Right renal pelvis (tissue), 4 donors: ENCODE results near the gene LDLRAP1. TPM values are rescaled to one million over a fixed set of nuclear protein-coding genes. Genes with fewer than 3 reads are reported as not detected.

Experiments used
- DNase-seq, 4 donors: peaks; one replicate each; pipeline ENCODE4 v3.0.0-alpha.2; 2013; ENCODE audit warnings: low read depth in 4 of 4, low spot score in 3 of 4, missing footprints in 1 of 4
- polyA plus RNA-seq, 4 donors: library from polyadenylated mRNA; unstranded; fragments of 120-200 nt; gene quantifications; one replicate each; pipeline ENCODE4 v1.2.1, GENCODE V29; 2013; ENCODE audit not compliant: insufficient read length in 4 of 4

The LDLRAP1 gene
- polyA plus RNA-seq, 4 donors, result 13.2 to 14.7 (median 14.0) TPM

DNA sequence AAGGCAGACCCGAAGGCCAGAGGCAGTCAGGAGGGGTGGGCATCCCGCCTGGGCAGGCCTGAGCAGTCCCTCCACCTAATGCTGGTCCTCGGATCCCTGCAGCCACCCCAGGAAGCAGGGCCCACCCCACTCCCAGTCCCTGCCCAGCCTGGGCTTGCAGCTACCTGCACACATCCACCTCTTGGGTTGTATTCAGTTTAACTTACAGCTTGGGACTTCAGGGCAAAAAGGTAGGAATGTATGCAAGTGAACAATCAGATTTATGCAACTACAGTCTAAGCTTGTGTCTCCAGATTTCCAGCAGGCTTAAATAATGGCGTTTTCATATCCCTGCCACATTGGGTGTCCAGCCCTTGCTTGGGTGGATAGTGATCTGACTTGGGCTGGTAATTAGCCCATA is 17.4 kb downstream of the LDLRAP1 start:
- no peak for DNase-seq

DNA sequence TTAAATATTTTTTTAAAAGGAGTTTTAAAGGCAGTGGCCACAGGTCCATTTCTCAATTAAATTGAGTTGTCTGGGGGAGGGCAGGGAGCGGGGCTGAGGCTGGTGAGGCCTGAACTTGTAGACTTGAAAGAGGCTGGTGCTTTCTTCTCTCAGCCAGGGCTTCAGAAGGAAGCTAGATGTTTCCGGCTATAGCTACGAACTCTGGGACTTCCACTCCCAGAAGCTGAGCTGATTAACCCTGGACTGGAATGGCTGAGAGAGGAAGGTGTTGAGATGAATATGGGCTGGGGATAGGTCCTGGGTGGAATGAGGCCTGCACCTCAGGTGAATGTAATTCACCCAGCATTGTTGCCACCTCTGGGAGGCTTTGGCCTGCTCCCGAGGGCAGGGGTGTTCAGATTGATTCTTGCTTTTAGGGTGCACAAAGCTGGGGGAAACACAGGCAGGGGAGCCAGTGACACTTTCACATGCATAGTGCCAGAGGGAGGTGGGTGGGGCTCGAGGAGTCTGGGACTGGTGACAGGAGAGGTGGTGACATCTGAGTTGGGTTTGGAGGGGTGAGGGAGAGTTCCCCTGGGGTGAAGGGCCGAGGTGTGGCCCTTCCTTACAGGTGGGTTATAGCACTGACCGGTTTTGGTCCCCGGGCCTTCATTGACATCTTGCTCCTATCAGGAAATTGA is 18.2 kb downstream of the LDLRAP1 start:
- no peak for DNase-seq

DNA sequence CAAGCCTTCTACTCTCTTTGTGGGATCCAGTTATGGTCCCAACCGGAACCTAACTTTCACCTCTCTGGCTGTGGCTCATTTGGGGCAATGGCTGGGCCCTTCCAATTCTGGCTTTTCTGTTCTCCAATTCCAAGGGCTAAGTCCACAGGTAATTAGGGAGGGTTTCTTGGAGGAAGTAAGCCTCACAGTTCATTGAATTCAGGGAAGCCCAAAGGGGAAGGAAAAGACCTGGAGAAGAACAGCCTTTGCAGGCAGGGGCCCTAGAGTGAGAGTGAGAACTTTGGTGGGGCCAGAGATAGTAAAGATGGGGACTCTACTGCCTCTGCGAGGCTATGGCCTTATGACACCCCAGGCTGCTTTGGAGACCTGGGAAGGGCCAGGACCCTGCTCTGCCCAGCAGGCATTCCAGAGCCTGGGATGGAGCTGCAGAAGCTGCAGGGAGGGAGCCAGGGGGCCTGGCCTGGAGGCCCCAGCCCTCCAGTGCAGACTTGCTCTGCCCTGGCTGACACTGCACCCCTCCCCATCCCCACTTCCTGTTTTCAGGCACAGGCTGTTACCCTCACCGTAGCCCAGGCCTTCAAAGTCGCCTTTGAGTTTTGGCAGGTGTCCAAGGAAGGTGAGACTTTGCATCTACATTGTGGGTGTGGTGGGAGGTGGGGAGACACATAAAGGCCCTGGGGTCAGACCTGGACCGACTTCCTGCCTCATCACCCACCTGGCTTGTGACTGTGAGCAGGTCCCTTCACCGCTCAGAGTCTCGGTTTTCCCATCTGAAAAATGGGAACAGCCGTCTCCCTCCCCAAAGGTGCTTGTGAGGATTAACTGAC is 18.9 kb downstream of the LDLRAP1 start:
- DNase-seq, result no peak

DNA sequence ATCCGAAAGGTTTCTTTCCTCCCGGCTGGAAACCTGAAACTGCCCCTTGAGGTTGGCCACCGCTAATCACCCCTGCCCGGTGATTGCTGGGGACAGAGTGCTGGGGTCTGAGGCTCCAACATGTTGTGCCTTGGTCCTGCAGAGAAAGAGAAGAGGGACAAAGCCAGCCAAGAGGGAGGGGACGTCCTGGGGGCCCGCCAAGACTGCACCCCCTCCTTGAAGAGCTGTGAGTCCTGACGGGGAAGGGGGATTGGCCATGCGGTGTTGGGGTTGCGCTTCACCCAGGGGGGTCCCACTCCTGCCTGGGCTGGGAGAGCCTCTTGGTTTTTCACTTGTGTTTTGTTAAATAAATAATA is 19.5 kb downstream of the LDLRAP1 start:
- no peak for DNase-seq

DNA sequence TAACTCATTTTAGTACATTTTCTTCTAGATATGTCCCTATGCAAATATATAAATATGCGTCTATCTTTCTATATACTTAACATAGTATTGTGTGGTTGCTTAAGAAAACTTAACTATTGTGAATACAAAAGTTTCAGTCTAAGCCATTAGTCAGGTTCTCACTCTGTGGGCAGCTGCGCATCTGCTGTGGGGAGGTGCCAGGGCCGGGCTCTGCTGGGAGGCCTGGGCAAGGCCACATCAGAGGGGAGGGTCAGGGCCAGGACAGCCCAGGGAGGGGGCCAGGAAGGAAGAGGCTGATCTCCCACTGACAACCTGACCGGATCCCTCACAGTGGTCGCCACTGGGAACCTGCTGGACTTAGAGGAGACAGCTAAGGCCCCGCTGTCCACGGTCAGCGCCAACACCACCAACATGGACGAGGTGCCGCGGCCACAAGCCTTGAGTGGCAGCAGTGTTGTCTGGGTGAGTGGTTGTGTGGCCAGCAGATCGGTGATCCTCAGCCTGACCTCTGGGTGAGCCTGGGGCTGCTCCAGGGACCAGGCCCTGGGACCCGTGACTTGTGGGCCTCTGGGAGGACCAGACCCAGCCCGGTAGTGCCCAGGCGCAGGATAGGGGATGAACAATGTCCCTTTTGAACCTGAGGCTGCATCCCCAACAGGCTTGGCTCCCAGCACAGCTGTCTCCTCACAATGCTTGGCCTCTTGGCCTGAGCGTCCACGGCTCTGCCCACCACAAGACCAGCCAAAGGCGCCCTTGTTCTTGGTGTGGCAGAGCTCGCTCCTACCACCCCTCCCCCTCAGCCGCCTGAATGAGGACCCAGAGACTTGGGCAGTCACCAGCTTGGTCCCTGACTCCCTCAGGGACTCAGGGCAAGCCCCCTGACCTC is 20.2 kb downstream of the LDLRAP1 start:
- no peak for DNase-seq

DNA sequence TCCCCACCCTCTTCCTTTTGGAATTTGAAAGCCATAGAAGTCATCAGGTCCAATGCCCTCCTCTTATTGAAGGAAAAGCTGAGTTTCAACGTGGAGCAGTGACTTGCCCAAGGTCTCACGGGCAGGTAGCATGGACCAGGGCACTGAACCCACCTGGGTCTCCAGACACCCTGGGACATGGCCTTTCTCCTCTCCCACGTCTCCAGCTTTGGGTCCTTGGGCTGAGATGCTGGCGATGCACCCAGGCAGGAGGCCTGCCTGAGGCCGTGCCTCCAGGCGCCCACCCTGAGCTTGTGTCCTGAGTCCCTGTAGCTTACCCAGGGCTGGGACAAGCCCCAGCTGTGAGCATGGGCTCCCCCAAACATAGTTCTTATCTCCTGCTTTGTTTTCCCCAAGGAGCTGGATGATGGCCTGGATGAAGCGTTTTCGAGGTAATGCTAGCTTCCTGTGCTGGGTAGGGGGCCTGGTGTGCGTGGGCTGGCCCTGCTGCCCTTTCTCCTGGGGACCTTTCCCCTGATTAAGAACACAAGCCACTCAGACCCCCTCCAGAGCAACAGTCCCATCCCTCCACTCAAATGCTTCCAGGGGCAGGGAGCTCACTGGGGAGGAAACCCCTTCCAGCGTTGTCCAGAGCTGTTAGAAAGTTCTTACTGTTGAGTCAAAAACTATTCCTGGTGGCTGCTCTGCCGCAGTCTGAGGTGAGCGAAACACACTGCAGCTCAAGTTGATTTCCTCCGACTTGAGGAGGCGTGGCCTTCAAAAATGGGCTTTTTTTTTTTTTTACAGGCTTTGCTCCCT is 21.6 kb downstream of the LDLRAP1 start:
- no peak for DNase-seq

DNA sequence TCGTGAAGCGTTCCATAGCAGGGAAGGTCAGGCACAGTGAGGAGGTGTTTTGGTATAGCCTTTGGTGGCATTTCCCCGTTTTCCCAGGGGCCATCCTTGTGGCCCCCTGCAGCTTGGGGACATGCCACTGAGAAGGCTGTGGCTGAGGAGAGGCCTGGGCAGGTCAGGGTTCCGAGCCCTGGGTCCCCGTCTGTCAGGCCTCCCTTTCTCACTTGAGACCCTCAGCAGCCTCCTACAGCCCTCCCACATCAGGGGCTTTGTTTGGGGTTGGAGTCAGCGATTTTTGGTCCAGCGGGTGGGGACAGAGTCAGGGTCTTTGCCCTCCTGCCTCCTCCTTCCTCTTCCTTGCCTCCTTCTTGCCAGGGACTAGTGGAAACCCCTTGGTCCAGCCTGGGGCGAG is 22.2 kb downstream of the LDLRAP1 start:
- no peak for DNase-seq

DNA sequence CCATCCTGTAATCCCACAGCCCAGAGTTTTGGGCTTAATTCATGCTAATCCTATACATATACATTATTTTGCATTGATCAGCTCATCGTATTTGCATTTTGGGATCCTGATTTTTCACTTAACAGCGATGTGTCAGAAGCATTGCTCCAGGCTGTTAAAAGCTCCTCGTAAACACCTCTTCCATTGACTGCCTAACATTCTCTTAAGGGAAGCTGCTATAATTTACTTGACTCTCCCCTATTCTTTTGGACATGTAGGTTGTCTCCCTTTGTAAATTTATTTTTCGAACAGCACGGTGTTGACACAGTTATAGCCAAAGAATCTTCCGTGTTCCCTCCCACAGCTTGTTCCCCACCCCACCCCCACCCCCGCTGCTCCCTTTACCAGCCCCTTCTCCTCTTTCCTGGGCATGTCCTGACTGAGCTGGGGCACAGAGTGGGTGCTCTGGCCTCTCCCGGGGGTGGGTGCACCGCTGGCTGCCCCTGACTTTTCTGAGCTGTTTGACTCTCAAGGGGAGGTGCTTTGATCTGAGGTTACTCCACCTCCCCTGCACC is 22.8 kb downstream of the LDLRAP1 start:
- no peak for DNase-seq

DNA sequence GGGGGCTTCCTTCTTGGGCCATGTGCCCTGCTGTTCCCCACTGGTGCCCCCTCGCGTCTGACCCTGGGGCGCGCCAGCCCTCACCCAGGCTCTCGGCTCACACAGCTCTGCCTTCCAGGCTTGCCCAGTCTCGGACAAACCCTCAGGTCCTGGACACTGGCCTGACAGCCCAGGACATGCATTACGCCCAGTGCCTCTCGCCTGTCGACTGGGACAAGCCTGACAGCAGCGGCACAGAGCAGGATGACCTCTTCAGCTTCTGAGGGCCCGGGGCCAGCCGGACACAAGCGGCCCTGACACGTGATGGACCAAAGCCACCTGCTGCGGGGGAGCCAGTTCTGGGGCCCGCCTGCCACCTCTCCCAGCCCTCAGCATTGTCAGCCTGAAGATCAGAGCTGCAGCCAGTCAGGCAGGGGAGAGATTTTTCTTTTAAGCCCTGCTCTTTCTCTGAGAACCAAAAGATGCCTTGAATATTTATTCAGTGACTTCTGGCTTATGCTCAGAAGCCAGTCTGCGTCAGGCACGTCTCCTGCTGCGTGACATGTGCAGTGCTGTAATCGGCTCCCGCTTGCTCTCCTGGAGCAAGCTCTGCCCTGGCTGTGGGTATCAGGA is 23.4 kb downstream of the LDLRAP1 start:
- no peak for DNase-seq

DNA sequence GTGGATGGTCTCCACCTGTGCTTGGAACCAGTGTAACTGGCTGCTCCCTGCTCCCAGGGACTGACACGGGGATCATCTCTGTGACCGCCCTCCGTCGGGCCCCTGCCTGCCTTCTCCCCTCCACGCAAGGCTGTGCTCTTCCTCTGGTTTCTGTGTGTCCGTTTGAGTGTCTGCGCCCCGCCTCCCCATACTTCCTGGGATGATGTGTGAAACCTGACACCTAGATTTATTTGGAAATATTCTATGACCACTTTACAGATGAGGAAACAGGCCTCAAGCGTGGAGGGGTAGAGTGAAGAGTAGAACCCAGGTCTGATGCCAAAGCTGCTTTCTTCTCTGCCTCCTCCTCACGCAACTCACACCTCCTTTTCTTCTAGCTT is 24.3 kb downstream of the LDLRAP1 start:
- no peak for DNase-seq

DNA sequence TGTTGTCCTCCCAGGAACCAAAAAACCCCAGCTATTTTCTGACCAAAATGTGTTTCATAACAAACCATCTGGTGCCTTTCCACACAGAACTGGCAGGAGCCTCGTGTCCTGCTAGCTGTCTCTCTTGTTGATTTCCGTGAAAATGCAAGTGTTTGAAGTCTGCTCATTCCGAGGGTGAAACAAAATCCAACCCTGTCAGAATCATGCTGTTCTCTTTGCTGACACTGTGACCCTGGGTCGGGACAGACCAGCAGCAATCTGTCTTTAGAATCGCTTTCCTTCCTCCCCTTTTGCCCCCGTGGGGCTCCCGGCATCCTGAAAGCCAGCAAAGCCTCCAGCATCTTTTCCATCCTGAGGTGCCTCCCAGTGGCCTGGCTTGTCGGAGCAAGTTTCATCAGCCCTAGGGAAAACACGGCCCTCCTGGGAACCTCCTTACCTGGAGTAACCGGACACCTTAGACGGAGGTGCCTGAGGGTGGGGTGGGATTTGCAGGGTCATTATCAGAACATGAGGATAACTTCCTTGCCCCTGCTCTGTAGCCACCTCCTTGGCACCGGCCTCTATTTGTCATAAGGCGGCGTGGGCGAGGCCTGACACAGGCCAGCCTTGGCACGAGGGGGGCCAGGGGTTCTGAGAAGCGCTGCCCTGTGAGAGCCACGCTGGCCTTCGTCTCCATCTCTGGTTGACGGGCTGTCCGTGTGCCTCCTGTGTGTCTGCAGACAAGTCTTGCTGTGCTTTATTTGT is 24.9 kb downstream of the LDLRAP1 start:
- no peak for DNase-seq

DNA sequence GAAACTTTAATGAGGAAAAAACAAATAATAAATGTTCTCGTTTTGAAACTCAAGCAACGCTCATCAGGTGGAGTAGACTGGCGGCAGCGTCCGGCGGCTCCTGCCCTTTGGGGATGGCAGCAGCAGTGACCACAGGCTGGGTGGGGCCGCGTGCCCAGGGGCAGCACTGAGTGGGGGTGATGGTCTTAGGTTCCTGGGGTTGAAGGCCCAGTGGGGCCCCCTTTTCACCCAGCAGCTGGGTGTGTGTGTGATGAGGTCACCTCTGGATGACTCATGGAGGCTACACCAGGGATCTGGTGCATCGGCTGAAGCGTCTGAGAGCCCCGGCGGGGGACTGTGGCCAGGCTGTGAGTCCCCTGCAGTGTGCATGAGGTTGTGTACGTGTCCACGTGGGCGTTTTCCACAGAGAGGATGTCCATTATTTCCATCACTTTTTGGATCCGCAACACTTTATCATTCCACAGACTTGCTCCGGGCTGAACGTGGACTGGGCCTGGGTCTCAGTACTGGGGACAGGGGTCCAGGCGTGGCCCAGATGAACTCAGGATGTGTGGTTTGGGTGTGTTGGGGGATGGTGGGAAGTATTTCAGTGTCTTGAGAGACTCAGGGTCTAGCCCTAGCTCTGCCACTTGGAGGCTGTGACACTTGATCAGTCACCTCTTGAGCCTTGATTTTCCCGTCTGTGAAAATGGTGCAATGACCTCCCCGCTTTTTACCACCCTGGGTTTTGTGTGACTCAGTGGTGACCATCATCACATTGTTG is 25.6 kb downstream of the LDLRAP1 start:
- DNase-seq, result no peak

DNA sequence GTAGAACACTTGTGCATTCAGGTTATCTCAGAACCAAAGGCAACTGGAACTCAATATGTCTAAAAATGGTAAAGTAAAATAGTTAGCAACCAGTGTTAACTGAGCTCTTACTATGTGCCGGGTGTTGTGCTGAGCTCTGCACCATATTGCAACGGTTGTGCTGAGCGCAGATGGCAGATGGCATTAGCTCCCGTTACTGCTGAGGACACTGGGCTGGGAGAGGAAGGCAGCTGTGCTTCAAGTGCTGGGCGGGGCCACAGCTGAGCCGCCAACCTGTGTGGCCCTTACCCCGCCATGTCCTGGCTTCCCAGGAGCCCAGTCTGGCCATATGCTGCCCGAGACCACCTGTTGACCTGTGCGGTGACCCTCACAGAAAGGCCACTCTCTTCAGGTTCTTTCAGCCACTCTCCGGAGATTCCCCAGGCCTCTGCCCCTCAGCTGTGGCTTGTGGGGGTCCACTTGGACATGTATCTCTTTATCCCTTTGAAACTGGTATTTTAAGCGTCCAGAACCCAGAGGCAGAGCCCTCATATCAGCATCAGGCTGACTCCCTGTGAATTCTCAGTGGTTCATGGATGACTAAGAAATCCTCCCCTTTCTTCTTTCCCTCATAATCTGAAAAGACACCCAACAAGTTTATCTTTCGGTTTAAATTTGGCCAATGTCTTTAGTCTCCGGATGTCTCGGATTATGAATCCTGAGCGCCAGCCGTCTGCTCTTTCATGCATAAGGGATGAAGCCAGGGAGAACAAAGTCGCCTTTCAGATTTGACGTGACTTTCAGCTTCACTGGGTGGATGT is 26.4 kb downstream of the LDLRAP1 start:
- no peak for DNase-seq

DNA sequence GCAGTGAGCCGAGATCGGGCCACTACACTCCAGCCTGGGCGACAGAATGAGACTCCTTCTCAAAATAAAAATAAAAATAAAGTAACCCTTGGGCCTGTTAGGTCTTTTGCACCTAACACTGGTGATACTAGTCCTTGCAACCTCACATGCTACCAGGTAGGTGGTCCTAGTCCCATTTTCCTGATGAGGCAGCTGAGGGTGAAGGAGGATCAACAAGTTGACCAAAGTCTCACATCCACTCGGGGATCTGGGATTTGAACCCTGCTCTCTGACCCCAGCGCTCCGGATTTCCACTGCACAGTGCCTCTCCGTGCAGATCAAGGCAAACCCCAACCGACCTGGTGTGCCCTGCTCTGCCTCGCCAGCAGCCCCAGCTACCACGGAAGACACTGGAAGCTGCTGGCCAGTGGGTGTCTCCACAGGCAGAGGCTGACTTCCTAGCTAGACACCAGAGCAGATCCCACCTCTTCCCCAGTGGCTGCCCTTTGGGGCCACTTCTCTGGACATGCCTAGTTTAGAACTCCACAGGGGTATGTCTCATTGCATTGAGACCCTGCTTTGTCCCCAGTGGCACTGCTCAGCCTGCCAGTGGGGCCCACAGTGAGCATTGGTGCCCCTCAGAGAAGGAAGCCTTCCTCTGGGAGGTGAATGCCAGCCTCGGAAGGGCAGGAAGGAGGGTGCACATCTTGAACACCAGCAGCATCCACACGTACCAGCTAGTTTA is 27.6 kb downstream of the LDLRAP1 start:
- no peak for DNase-seq

DNA sequence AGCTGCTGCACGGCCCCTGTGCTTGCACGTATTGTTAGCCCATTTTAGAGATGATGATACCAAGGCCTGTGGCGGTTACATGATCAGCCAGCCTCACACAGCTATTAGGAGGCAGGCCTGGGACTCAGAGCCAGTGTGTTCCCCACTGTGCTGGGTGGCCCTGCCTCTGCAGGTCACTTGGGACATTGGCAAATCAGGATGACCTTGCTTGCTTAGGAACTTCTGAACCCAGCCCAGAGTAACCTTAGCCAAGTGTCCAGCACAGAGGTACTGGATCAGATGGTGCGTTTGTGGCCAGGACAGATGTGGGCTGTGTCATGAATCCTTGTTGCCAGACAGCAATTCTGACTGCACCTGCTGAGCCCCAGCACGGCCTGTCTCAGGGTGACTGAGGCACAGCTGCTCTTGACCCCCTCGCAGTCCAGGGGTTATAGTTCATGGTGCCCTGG is 28.1 kb downstream of the LDLRAP1 start:
- no peak for DNase-seq

DNA sequence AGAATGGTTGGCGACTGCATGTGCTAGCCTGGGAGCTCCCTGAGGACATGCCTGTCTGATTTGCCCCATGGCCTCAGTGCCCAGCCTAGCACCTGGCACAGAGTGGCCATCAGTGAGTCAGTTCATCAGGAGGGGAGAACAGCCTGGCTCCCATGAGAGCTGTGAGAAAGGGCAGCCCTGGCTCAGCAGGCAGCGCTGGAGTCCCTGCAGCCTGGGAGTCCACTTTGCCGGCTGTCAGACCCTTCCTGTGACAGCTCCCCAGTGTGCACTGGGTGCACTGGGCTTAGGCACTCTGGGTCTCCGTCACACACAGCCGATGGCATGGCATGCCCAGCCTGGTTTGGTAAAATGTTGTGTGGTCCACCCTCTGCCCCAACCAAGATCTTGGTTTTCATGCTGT is 28.7 kb downstream of the LDLRAP1 start:
- DNase-seq, result no peak
